BE2C (cell line): ENCODE measurements around the gene THEM4.
"Not testable (repeated sequence)": the region's sequence is repeated elsewhere in the genome, so short reads cannot be mapped to it uniquely, and the experiment has no call there.

Experiments
- DNase-seq: peaks from one replicate; pipeline ENCODE4 v3.0.0-alpha.2; 2020
- H3K27me3 ChIP-seq: fragments of 250-450 bp; sonication (Bioruptor Pico); 2 replicates; pipeline ENCODE4 v1.5.1; 2020; ENCODE audit warnings: mild to moderate bottlenecking
- H3K36me3 ChIP-seq: fragments of 250-450 bp; sonication (Bioruptor Pico); 2 replicates; pipeline ENCODE4 v1.5.1; 2020; ENCODE audit warnings: mild to moderate bottlenecking
- H3K4me1 ChIP-seq: fragments of 250-450 bp; sonication (Bioruptor Pico); 2 replicates; pipeline ENCODE4 v1.5.1; 2020
- H3K4me3 ChIP-seq: 2 replicates; pipeline ENCODE4 v1.5.1; 2011; ENCODE audit warnings: low read depth, low read length
- H3K9me3 ChIP-seq: fragments of 250-450 bp; sonication (Bioruptor Pico); 2 replicates; pipeline ENCODE4 v1.5.1; 2020
- CTCF ChIP-seq: IDR thresholded peaks from 2 replicates; pipeline ENCODE4 v1.5.1; 2012; ENCODE audit warnings: mild to moderate bottlenecking, low read depth, low read length

THEM4 gene

GRCh38 chr1:151858886-151859665 is 50.2 kb downstream of the THEM4 start:
- H3K4me3 ChIP-seq, result no peak overlapping the region
- H3K9me3 ChIP-seq, result no peaks in the 10 kb centered on the region
- no peaks in the 10 kb centered on the region for H3K36me3 ChIP-seq
- DNase-seq, result no peak
- no peak for TF ChIP-seq CTCF
- H3K27me3 ChIP-seq, result no peaks in the 10 kb centered on the region
- H3K4me1 ChIP-seq, result no peaks in the 10 kb centered on the region

- no peaks in the 10 kb centered on the region for H3K27me3 ChIP-seq
- no peaks in the 10 kb centered on the region for H3K4me1 ChIP-seq
- no peak for DNase-seq
- H3K36me3 ChIP-seq, result no peaks in the 10 kb centered on the region
- no peak for TF ChIP-seq CTCF
- H3K9me3 ChIP-seq, result no peaks in the 10 kb centered on the region
- H3K4me3 ChIP-seq, result no peak overlapping the region
Observed at GRCh38 chr1:151858030-151858746, 51.1 kb downstream of the THEM4 start.

GRCh38 chr1:151855933-151856332 is 53.4 kb downstream of the THEM4 start:
- H3K36me3 ChIP-seq, result no peaks in the 10 kb centered on the region
- DNase-seq, result no peak
- no peaks in the 10 kb centered on the region for H3K27me3 ChIP-seq
- no peaks in the 10 kb centered on the region for H3K9me3 ChIP-seq
- no peak overlapping the region for H3K4me3 ChIP-seq
- H3K4me1 ChIP-seq, result peaks cover 2% of the 10 kb centered on the region; the same call in 1 of the 2 replicates
- no peak for TF ChIP-seq CTCF

GRCh38 chr1:151855516-151855915 is 53.8 kb downstream of the THEM4 start:
- H3K27me3 ChIP-seq, H3K4me3 ChIP-seq, DNase-seq, H3K36me3 ChIP-seq, H3K9me3 ChIP-seq, H3K4me1 ChIP-seq: not testable (repeated sequence)

- Histone ChIP-seq H3K9me3 (no peaks in the 10 kb centered on the region), H3K36me3 (no peaks in the 10 kb centered on the region), H3K27me3 (no peaks in the 10 kb centered on the region), H3K4me3 (no peak overlapping the region), H3K4me1 (peaks cover 4% of the 10 kb centered on the region; the same call in 1 of the 2 replicates)
- DNase-seq, result no peak
- TF ChIP-seq CTCF, result no peak
Observed at GRCh38 chr1:151854658-151855057, 54.7 kb downstream of the THEM4 start.

- no peak for TF ChIP-seq CTCF
- Histone ChIP-seq H3K9me3 (no peaks in the 10 kb centered on the region), H3K27me3 (no peaks in the 10 kb centered on the region), H3K36me3 (no peaks in the 10 kb centered on the region), H3K4me3 (no peak within 1 kb of the TSS), H3K4me1 (peaks cover 7% of the 10 kb centered on the region)
- DNase-seq, result no peak
Observed at GRCh38 chr1:151853411-151853943, 55.8 kb downstream of the THEM4 start, which contains the start of gene THEM5. Gene THEM5, minus strand, starts transcription at chr1:151853712. Its CDS starts 147 bp downstream, at chr1:151853565.
